A673 (cell line): ENCODE data around the gene KDM3B. TPM values are rescaled to one million over a fixed set of nuclear protein-coding genes. Genes with fewer than 3 reads are reported as not detected.

Experiments
- BruUV-seq: library from RNA; stranded (reverse); fragments of 400-500 nt; replicated peaks from 2 replicates; lab custom pipeline; 2021; lab: Mats Ljungman, UMichigan
- CTCF ChIA-PET: fragments of 300-600 bp; sonication (Branson Sonifier 250); formaldehyde crosslinking; loops from one replicate; lab custom pipeline; 2022; ENCODE audit warnings: antibody characterized with exemption; lab: Charles Lee
- POLR2A ChIA-PET: fragments of 300-600 bp; sonication (Branson Sonifier 250); formaldehyde crosslinking; loops from one replicate; lab custom pipeline; 2022; ENCODE audit warnings: antibody characterized with exemption; ENCODE audit not compliant: low non-redundant PET; lab: Charles Lee
- DNase-seq: peaks from one replicate; pipeline ENCODE4 v3.0.0-alpha.2; 2015; ENCODE audit warnings: low spot score
- H3K27ac ChIP-seq: fragments of 200-600 bp; sonication (generic); 2 replicates; pipeline ENCODE4 v1.5.1; 2016; ENCODE audit warnings: mixed run types, low read depth, mild to moderate bottlenecking, mixed read lengths, antibody characterized with exemption, low read length; ENCODE audit not compliant: poor library complexity, severe bottlenecking
- H3K27me3 ChIP-seq: fragments of 200-600 bp; sonication (generic); replicated peaks from 2 replicates; pipeline ENCODE4 v1.6.1; 2017; ENCODE audit warnings: mixed run types, low read depth, mild to moderate bottlenecking, mixed read lengths, antibody characterized with exemption, low read length; ENCODE audit not compliant: insufficient read depth, poor library complexity
- H3K36me3 ChIP-seq: fragments of 200-600 bp; sonication (generic); 2 replicates; pipeline ENCODE4 v1.6.1; 2016; ENCODE audit warnings: mixed run types, mild to moderate bottlenecking, mixed read lengths, antibody characterized with exemption, low read length; ENCODE audit not compliant: insufficient read depth, poor library complexity, severe bottlenecking
- H3K4me1 ChIP-seq: fragments of 200-600 bp; sonication (generic); 2 replicates; pipeline ENCODE4 v1.6.1; 2017; ENCODE audit warnings: mixed run types, mild to moderate bottlenecking, mixed read lengths, antibody characterized with exemption, low read length; ENCODE audit not compliant: insufficient read depth, poor library complexity, severe bottlenecking
- H3K4me3 ChIP-seq: fragments of 200-600 bp; sonication (generic); 2 replicates; pipeline ENCODE4 v1.5.1; 2016; ENCODE audit warnings: low read depth, mixed run types, mild to moderate bottlenecking, mixed read lengths, low read length; ENCODE audit not compliant: poor library complexity, severe bottlenecking
- H3K9me3 ChIP-seq: fragments of 200-600 bp; sonication (generic); 2 replicates; pipeline ENCODE4 v1.6.1; 2016; ENCODE audit warnings: mixed run types, low read depth, mild to moderate bottlenecking, mixed read lengths, antibody characterized with exemption, low read length; ENCODE audit not compliant: poor library complexity, severe bottlenecking
- CTCF ChIP-seq: fragments of 300-800, 200-600 bp; sonication (generic); conservative IDR thresholded peaks from 2 replicates; pipeline ENCODE4 v1.5.1; 2017; ENCODE audit warnings: low read depth, mild to moderate bottlenecking, antibody characterized with exemption, low read length, moderate library complexity, mixed read lengths
- EZH2 ChIP-seq: fragments of 200-600 bp; sonication (generic); IDR thresholded peaks from 2 replicates; pipeline ENCODE4 v1.6.1; 2017; ENCODE audit warnings: borderline replicate concordance, low read depth, mild to moderate bottlenecking, mixed read lengths, antibody characterized with exemption, low read length; ENCODE audit not compliant: poor library complexity, severe bottlenecking
- intact Hi-C: fragments of 100-400 bp; cut with micrococcal nuclease; formaldehyde crosslinking; loops from one replicate; pipeline ENCODE4 v1.10.0; 2022; ENCODE audit not compliant: unreplicated experiment
- total RNA-seq: library from RNA; stranded (reverse); gene quantifications from 2 replicates; pipeline ENCODE4 v1.2.3, GENCODE V29; 2021

Gene KDM3B
- total RNA-seq, 1 experiment from 2014 or later = 62.1 TPM

GRCh38 chr5:138339091-138339456 is 13.4 kb upstream of the KDM3B start:
- CTCF ChIA-PET = no interaction called here
- peaks cover 6% of the 10 kb centered on the region for H3K4me1 ChIP-seq

DNA sequence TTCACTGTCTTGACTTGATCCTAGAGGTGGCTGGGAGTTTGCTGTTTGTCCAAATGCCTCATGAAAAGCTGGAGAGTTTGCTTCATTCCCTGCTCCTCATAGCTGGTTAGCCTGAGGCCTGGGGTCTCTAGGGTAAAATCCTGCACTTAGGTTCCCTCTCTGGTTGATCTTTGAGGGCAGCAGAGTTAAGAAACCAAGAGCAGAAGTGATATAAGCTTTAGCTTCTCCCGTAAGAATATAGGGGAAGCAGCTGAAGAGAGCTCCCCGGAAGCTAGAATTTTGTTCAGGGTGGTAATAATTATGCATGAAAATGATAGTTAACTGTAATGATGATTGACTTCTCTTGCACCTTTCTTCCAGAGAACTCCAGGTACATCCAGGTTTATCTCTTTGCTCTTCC is 13.0 kb upstream of the KDM3B start:
- no peaks in the 10 kb centered on the region for H3K9me3 ChIP-seq
- H3K4me1 ChIP-seq = peaks cover 6% of the 10 kb centered on the region
- DNase-seq = no peak
- no TSS peak for BruUV-seq
- no peak for TF ChIP-seq CTCF
- no peak for TF ChIP-seq EZH2
- CTCF ChIA-PET = interaction anchor here (2.0 kb wide), 1 partner anchor 13 kb away, joined by 8 read pairs; the partner anchor contains the start of gene KDM3B
- peaks cover 28% of the 10 kb centered on the region for H3K36me3 ChIP-seq
- H3K27me3 ChIP-seq = no peaks in the 10 kb centered on the region
- H3K27ac ChIP-seq = peak overlapping the region; percentile 100
- POLR2A ChIA-PET = interaction anchor here (0.6 to 1.2 kb wide), 3 partner anchors 13 to 951 kb away, joined by 3 to 10 read pairs (median 4); partner anchors contain the start of gene KDM3B
- intact Hi-C loops = no loop called here
- H3K4me3 ChIP-seq = peak overlapping the region; percentile 76

More at GRCh38 chr5:138339091-138339456, 13.4 kb upstream of the KDM3B start:
- TF ChIP-seq EZH2 = no peak
- no peak for TF ChIP-seq CTCF
- intact Hi-C loops = no loop called here
- H3K9me3 ChIP-seq = no peaks in the 10 kb centered on the region
- H3K4me3 ChIP-seq = peak overlapping the region; percentile 76
- peak overlapping the region; percentile 100 for H3K27ac ChIP-seq
- peaks cover 24% of the 10 kb centered on the region for H3K36me3 ChIP-seq
- TSS peak; percentile 52 for BruUV-seq
- POLR2A ChIA-PET = interaction anchor here (0.6 to 1.2 kb wide), 2 partner anchors 13 to 952 kb away, joined by 3 to 10 read pairs; partner anchors contain the start of gene KDM3B
- no peak for DNase-seq
- no peaks in the 10 kb centered on the region for H3K27me3 ChIP-seq

DNA sequence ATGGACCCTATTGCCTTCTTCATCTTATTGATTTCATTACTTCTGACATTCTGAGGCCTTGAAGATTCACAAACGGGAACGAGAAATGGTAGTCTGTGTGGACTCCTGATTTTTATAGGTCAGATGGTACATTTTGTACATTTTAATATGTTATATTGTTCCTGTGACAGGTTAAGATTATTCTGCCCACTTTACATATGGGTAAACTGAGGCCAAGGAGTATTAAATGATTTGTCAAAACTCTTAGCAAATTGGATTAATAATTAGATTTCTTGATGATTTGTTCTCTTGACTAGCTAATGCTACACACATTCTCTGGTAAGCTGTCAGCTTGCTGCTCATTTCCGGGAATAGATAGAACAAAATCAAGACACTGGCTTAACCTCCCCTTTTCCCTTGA is 12.5 kb upstream of the KDM3B start:
- H3K4me3 ChIP-seq = no peak overlapping the region
- intact Hi-C loops = no loop called here
- ChIA-PET POLR2A (interaction anchor here (0.6 to 1.2 kb wide), 2 partner anchors 12 to 128 kb away, joined by 4 to 10 read pairs; partner anchors contain the start of gene KDM3B), CTCF (interaction anchor here (2.0 kb wide), 1 partner anchor 13 kb away, joined by 8 read pairs; the partner anchor contains the start of gene KDM3B)
- H3K27ac ChIP-seq = peak overlapping the region; percentile 100
- no peak for DNase-seq
- TF ChIP-seq EZH2 (no peak), CTCF (no peak)
- peaks cover 34% of the 10 kb centered on the region for H3K36me3 ChIP-seq
- BruUV-seq = no TSS peak
- H3K4me1 ChIP-seq = peaks cover 6% of the 10 kb centered on the region
- no peaks in the 10 kb centered on the region for H3K27me3 ChIP-seq
- H3K9me3 ChIP-seq = no peaks in the 10 kb centered on the region
